ENCODE measurements around the gene NHLRC3.

GRCh38 chr13:39016087-39016486, 22.2 kb upstream of the NHLRC3 start:
- TF ChIP-seq GATA2 (IDR thresholded peaks at IDR 0.05; ENCODE audit: low read depth, low read length) (no peak), GATA3 (IDR thresholded peaks at IDR 0.05; ENCODE audit: low read depth, low read length) (no peak)

Data from SH-SY5Y (cell line).